Hepatocyte (in vitro differentiated cells): Measurements from ENCODE around the gene PSPN. TPM values are rescaled to one million over a fixed set of nuclear protein-coding genes. Genes with fewer than 3 reads are reported as not detected.
"Not testable (repeated sequence)": the region's sequence is repeated elsewhere in the genome, so short reads cannot be mapped to it uniquely, and the experiment has no call there.

ENCODE experiments used
- DNase-seq: peaks from one replicate; pipeline ENCODE4 v3.0.0-alpha.2; 2016; ENCODE audit warnings: low spot score
- H2AFZ ChIP-seq: fragments of 200-600 bp; sonication (generic); 2 replicates; pipeline ENCODE4 v1.6.0; 2016; ENCODE audit warnings: antibody characterized with exemption, mild to moderate bottlenecking
- H3K27ac ChIP-seq: fragments of 200-600 bp; sonication (generic); 2 replicates; pipeline ENCODE4 v1.5.1; 2016; ENCODE audit warnings: mild to moderate bottlenecking
- H3K27me3 ChIP-seq: fragments of 200-600 bp; sonication (generic); 2 replicates; pipeline ENCODE4 v1.6.1; 2016
- H3K36me3 ChIP-seq: fragments of 200-600 bp; sonication (generic); replicated peaks from 2 replicates; pipeline ENCODE4 v1.5.1; 2016; ENCODE audit warnings: low read depth; ENCODE audit not compliant: insufficient read depth
- H3K4me1 ChIP-seq: fragments of 200-600 bp; sonication (generic); 2 replicates; pipeline ENCODE4 v1.5.1; 2016; ENCODE audit warnings: mild to moderate bottlenecking, moderate library complexity; ENCODE audit not compliant: insufficient read depth
- H3K4me2 ChIP-seq: fragments of 200-600 bp; sonication (generic); 2 replicates; pipeline ENCODE4 v1.6.0; 2016
- H3K4me3 ChIP-seq: fragments of 200-600 bp; sonication (generic); 2 replicates; pipeline ENCODE4 v1.5.1; 2016; ENCODE audit warnings: mild to moderate bottlenecking
- H3K79me2 ChIP-seq: fragments of 200-600 bp; sonication (generic); 2 replicates; pipeline ENCODE4 v1.6.0; 2017; ENCODE audit warnings: mild to moderate bottlenecking
- H3K9me2 ChIP-seq: fragments of 200-600 bp; sonication (generic); replicated peaks from 2 replicates; pipeline ENCODE4 v1.6.0; 2017; ENCODE audit warnings: mild to moderate bottlenecking; ENCODE audit not compliant: insufficient read depth
- H3K9me3 ChIP-seq: fragments of 200-600 bp; sonication (generic); 2 replicates; pipeline ENCODE4 v1.5.1; 2016; ENCODE audit warnings: low read depth, mild to moderate bottlenecking
- H4K20me1 ChIP-seq: fragments of 200-600 bp; sonication (generic); 2 replicates; pipeline ENCODE4 v1.6.0; 2016; ENCODE audit warnings: mild to moderate bottlenecking; ENCODE audit not compliant: insufficient read depth, poor library complexity, severe bottlenecking
- CTCF ChIP-seq: fragments of 200-600 bp; sonication (generic); IDR thresholded peaks from 2 replicates; pipeline ENCODE4 v1.5.1; 2016; ENCODE audit warnings: antibody characterized with exemption, mild to moderate bottlenecking; ENCODE audit not compliant: poor library complexity
- EZH2 ChIP-seq: fragments of 200-600 bp; sonication (generic); IDR thresholded peaks from 2 replicates; pipeline ENCODE4 v1.6.1; 2016; ENCODE audit warnings: antibody characterized with exemption, mild to moderate bottlenecking, borderline replicate concordance
- EZH2phosphoT487 ChIP-seq: fragments of 200-600 bp; sonication (generic); IDR thresholded peaks from one replicate; pipeline ENCODE4 v1.6.1; 2018; ENCODE audit warnings: antibody characterized with exemption, mild to moderate bottlenecking, low read depth, moderate library complexity; ENCODE audit not compliant: unreplicated experiment, severe bottlenecking
- WGBS: methylation state at CpG from one replicate; pipeline ENCODE4 v1.1.6; 2016; ENCODE audit warnings: low lambda C conversion rate; ENCODE audit errors: missing lambda C conversion rate; 5-methylcytosine and 5-hydroxymethylcytosine counted together
- polyA plus RNA-seq: library from polyadenylated mRNA; unstranded; fragments of >200 nt; fragmentation: Nextera tagmentation; extraction: Ambion mirVana; gene quantifications from 2 replicates; pipeline ENCODE4 v1.2.1, GENCODE V29; 2016
- total RNA-seq: library from RNA; depleted of rRNA; stranded (reverse); fragments of >200 nt; gene quantifications from 2 replicates; pipeline ENCODE4 v1.2.3, GENCODE V29; 2014

Gene PSPN
- total and polyA plus RNA-seq, 2 experiments from 2014 or later: 2.7 TPM

GRCh38 chr19:6352381-6353165, 23.2 kb downstream of the PSPN start:
- no peaks in the 10 kb centered on the region for H3K36me3 ChIP-seq
- H3K4me2 ChIP-seq: no peak overlapping the region
- 83% methylated on average over 2 of the region's 2 CpGs for WGBS
- H3K27ac ChIP-seq: no peak overlapping the region
- H3K4me3 ChIP-seq: no peak overlapping the region
- H3K27me3 ChIP-seq: no peaks in the 10 kb centered on the region
- DNase-seq: no peak
- H2AFZ ChIP-seq: no peak overlapping the region
- TF ChIP-seq CTCF (no peak), EZH2phosphoT487 (no peak), EZH2 (no peak)
- H3K4me1 ChIP-seq: no peaks in the 10 kb centered on the region
- H3K9me3 ChIP-seq: no peaks in the 10 kb centered on the region
- no peaks in the 10 kb centered on the region for H4K20me1 ChIP-seq
- H3K9me2 ChIP-seq: no peaks in the 10 kb centered on the region
- no peaks in the 10 kb centered on the region for H3K79me2 ChIP-seq

GRCh38 chr19:6350688-6351087, 25.0 kb downstream of the PSPN start:
- TF ChIP-seq CTCF (no peak), EZH2phosphoT487 (no peak), EZH2 (no peak)
- Histone ChIP-seq H3K27ac (no peak overlapping the region), H3K4me2 (no peak overlapping the region), H3K9me2 (no peaks in the 10 kb centered on the region), H3K4me1 (no peaks in the 10 kb centered on the region), H2AFZ (no peak overlapping the region), H3K4me3 (no peak overlapping the region), H3K79me2 (no peaks in the 10 kb centered on the region), H4K20me1 (no peaks in the 10 kb centered on the region), H3K27me3 (no peaks in the 10 kb centered on the region), H3K36me3 (no peaks in the 10 kb centered on the region), H3K9me3 (no peaks in the 10 kb centered on the region)
- DNase-seq: no peak
- WGBS: 72% methylated on average over 2 of the region's 2 CpGs

GRCh38 chr19:6349271-6349670, 26.5 kb downstream of the PSPN start:
- H2AFZ ChIP-seq, H3K9me2 ChIP-seq, H3K9me3 ChIP-seq, H3K27ac ChIP-seq, H3K79me2 ChIP-seq, H3K4me1 ChIP-seq, DNase-seq, H3K27me3 ChIP-seq, H4K20me1 ChIP-seq, H3K4me2 ChIP-seq, H3K36me3 ChIP-seq, H3K4me3 ChIP-seq: not testable (repeated sequence)
- 85% methylated on average over 2 of the region's 2 CpGs for WGBS

- Histone ChIP-seq H3K9me2 (no peaks in the 10 kb centered on the region), H3K4me3 (no peak overlapping the region), H3K9me3 (no peaks in the 10 kb centered on the region), H3K4me2 (no peak overlapping the region), H3K36me3 (no peaks in the 10 kb centered on the region), H3K27ac (no peak overlapping the region), H3K4me1 (no peaks in the 10 kb centered on the region), H3K27me3 (no peaks in the 10 kb centered on the region), H4K20me1 (no peaks in the 10 kb centered on the region), H3K79me2 (no peaks in the 10 kb centered on the region), H2AFZ (no peak overlapping the region)
- 94% methylated on average over 1 of the region's 1 CpG for WGBS
- TF ChIP-seq EZH2phosphoT487: no peak
- no peak for TF ChIP-seq CTCF
- TF ChIP-seq EZH2: no peak
- no peak for DNase-seq
These were observed 32.3 kb downstream of the PSPN start for GRCh38 chr19:6343462-6343861.
